HepG2 (cell line): ENCODE results near the gene LIMK2. TPM values are rescaled to one million over a fixed set of nuclear protein-coding genes. Genes with fewer than 3 reads are reported as not detected.
A peak's percentile ranks its signal among the peaks of the same experiment; 100 is the strongest.

Source experiments
- ATAC-seq: fragments of 200-7000 bp; cut with Tn5 transposase; 3 replicates; pipeline ENCODE4 v1.9.1; 2020; ENCODE audit warnings: mild to moderate bottlenecking, moderate library complexity
- BruUV-seq: library from RNA; stranded (reverse); fragments of 400-500 nt; replicated peaks from 2 replicates; lab custom pipeline; 2021; lab: Mats Ljungman, UMichigan
- CTCF ChIA-PET: fragments of 300-600 bp; formaldehyde crosslinking; extraction: SDS; loops from one replicate; lab custom pipeline; 2021; ENCODE audit warnings: low total read pairs, inconsistent platforms, low intra/inter-chr PET ratio; lab: Yijun Ruan, JAX
- POLR2A ChIA-PET: fragments of 350-600 bp; sonication (Branson Sonifier 250); formaldehyde crosslinking; loops from one replicate; lab custom pipeline; 2020; ENCODE audit warnings: antibody characterized with exemption, inconsistent platforms; lab: Yijun Ruan, JAX
- DNase-seq: peaks from one replicate; pipeline ENCODE4 v3.0.0-alpha.2; 2015; ENCODE audit warnings: low spot score
- FAIRE-seq: peaks from 3 replicates; lab custom pipeline; 2011; peaks lifted over from hg19 to GRCh38; lab: Jason Lieb, UNC
- H2AFZ ChIP-seq: one replicate; pipeline ENCODE4 v1.6.1; 2011; ENCODE audit warnings: low read length, inconsistent platforms
- H3K27ac ChIP-seq: fragments of 300-600 bp; 3 replicates; pipeline ENCODE4 v1.8.0; 2011; ENCODE audit warnings: mixed run types, mild to moderate bottlenecking, mixed read lengths, low read length, inconsistent platforms; ENCODE audit not compliant: insufficient read depth; ENCODE audit errors: extremely low read length
- H3K27me3 ChIP-seq, 2 experiments: fragments of 200-600 bp in 1 of 2; 2 replicates in 1 of 2; 3 replicates in 1 of 2; pipeline versions ENCODE4 v1.6.0 to v1.8.0; 2011; ENCODE audit warnings: low read length in 2 of 2, mild to moderate bottlenecking in 2 of 2, moderate library complexity in 2 of 2, inconsistent platforms in 1 of 2; ENCODE audit not compliant: insufficient read depth in 2 of 2, control insufficient read depth in 1 of 2
- H3K36me3 ChIP-seq, 2 experiments: fragments of 200-600 bp in 1 of 2; replicated peaks in 1 of 2; 2 replicates in 1 of 2; 3 replicates in 1 of 2; pipeline versions ENCODE4 v1.5.1 to v1.8.0; 2011; ENCODE audit warnings: low read length in 2 of 2, inconsistent platforms in 1 of 2; ENCODE audit not compliant: insufficient read depth in 2 of 2, control insufficient read depth in 1 of 2
- H3K4me1 ChIP-seq: 2 replicates; pipeline ENCODE4 v1.5.1; 2012; ENCODE audit warnings: low read length, inconsistent platforms; ENCODE audit not compliant: insufficient read depth
- H3K4me2 ChIP-seq: 2 replicates; pipeline ENCODE4 v1.6.0; 2011; ENCODE audit warnings: low read depth, low read length, inconsistent platforms
- H3K4me3 ChIP-seq, 3 experiments: fragments of 200-600 bp in 1 of 3; sonication (generic), shearing (Covaris generic) in 1 of 3; replicated peaks in 1 of 3; 2 replicates each; pipeline ENCODE4 v1.5.1; 2011 to 2016; ENCODE audit warnings: low read length in 3 of 3, inconsistent platforms in 2 of 3, low read depth in 2 of 3, mild to moderate bottlenecking in 2 of 3, control low read depth in 1 of 3, mixed read lengths in 1 of 3; ENCODE audit not compliant: insufficient read depth in 1 of 3
- H3K79me2 ChIP-seq: one replicate; pipeline ENCODE4 v1.6.1; 2011; ENCODE audit warnings: low read length, inconsistent platforms; ENCODE audit not compliant: insufficient read depth
- H3K9ac ChIP-seq: 2 replicates; pipeline ENCODE4 v1.6.0; 2011; ENCODE audit warnings: mild to moderate bottlenecking, low read depth, low read length, inconsistent platforms; ENCODE audit not compliant: insufficient read depth
- H3K9me3 ChIP-seq: 2 replicates; pipeline ENCODE4 v1.5.1; 2012; ENCODE audit warnings: mild to moderate bottlenecking, low read length
- H4K20me1 ChIP-seq: 2 replicates; pipeline ENCODE4 v1.6.0; 2011; ENCODE audit warnings: inconsistent platforms, mild to moderate bottlenecking, low read length, moderate library complexity; ENCODE audit not compliant: insufficient read depth
- ARNT2 ChIP-seq: sonication (generic); formaldehyde crosslinking; IDR thresholded peaks from 2 replicates; pipeline ENCODE4 v1.8.0; 2022; ENCODE audit warnings: mild to moderate bottlenecking, low read depth, missing genetic modification reagents, moderate library complexity
- FOSL2 ChIP-seq: sonication (generic); formaldehyde crosslinking; IDR thresholded peaks from 2 replicates; pipeline ENCODE4 v1.4.0; 2020; ENCODE audit warnings: missing genetic modification reagents
- HNF4G ChIP-seq, 2 experiments: sonication (generic) in 1 of 2; formaldehyde crosslinking in 1 of 2; IDR thresholded peaks; 2 replicates each; pipeline versions ENCODE4 v1.4.0 to v1.6.1; 2011 to 2020; ENCODE audit warnings: borderline replicate concordance in 2 of 2, low read depth in 2 of 2, mild to moderate bottlenecking in 2 of 2, low read length in 1 of 2, missing genetic modification reagents in 1 of 2, moderate library complexity in 1 of 2
- NFE2L1 ChIP-seq: sonication (generic); formaldehyde crosslinking; IDR thresholded peaks from 2 replicates; pipeline ENCODE4 v1.4.0; 2020; ENCODE audit warnings: missing genetic modification reagents, mild to moderate bottlenecking, borderline replicate concordance
- NR2F1 ChIP-seq, 2 experiments: fragments of 450-650 bp in 1 of 2; formaldehyde crosslinking in 1 of 2; IDR thresholded peaks; 2 replicates each; pipeline versions ENCODE4 v1.5.0 to v1.6.1; 2016 to 2020; ENCODE audit warnings: mild to moderate bottlenecking in 1 of 2, missing compliant biosample characterization in 1 of 2, missing genetic modification reagents in 1 of 2, moderate library complexity in 1 of 2
- PRPF4 ChIP-seq: fragments of 200-400 bp; formaldehyde crosslinking; IDR thresholded peaks from 2 replicates; pipeline ENCODE4 v1.6.1; 2016; ENCODE audit warnings: low read length, low read depth; ENCODE audit not compliant: poor library complexity, severe bottlenecking
- TBX3 ChIP-seq: fragments of 450-650 bp; IDR thresholded peaks from 2 replicates; pipeline ENCODE4 v1.6.1; 2017; ENCODE audit warnings: antibody characterized with exemption, mild to moderate bottlenecking, inconsistent platforms, borderline replicate concordance
- TCF7L2 ChIP-seq: IDR thresholded peaks from 2 replicates; pipeline ENCODE4 v1.6.1; 2011; ENCODE audit warnings: mild to moderate bottlenecking, low read depth, low read length, moderate library complexity
- TOPORS ChIP-seq: sonication (generic); formaldehyde crosslinking; IDR thresholded peaks from 2 replicates; pipeline ENCODE4 v1.8.0; 2023; ENCODE audit warnings: mild to moderate bottlenecking, missing genetic modification reagents
- ZNF382 ChIP-seq: sonication (generic); formaldehyde crosslinking; IDR thresholded peaks from 2 replicates; pipeline ENCODE4 v1.5.0; 2020; ENCODE audit warnings: missing genetic modification reagents, mild to moderate bottlenecking, borderline replicate concordance
- ZNF446 ChIP-seq: sonication (generic); formaldehyde crosslinking; IDR thresholded peaks from 2 replicates; pipeline ENCODE4 v1.5.0; 2020; ENCODE audit warnings: mild to moderate bottlenecking, missing genetic modification reagents
- ZNF746 ChIP-seq: sonication (generic); formaldehyde crosslinking; IDR thresholded peaks from 2 replicates; pipeline ENCODE4 v1.8.0; 2022; ENCODE audit warnings: mild to moderate bottlenecking, missing genetic modification reagents
- ZNF841 ChIP-seq: sonication (generic); formaldehyde crosslinking; IDR thresholded peaks from 2 replicates; pipeline ENCODE4 v1.8.1; 2023; ENCODE audit warnings: missing genetic modification reagents, borderline replicate concordance
- WGBS: methylation state at CpG from one replicate; pipeline ENCODE4 v1.1.6; 2017; ENCODE audit warnings: low lambda C conversion rate; 5-methylcytosine and 5-hydroxymethylcytosine counted together
- in situ Hi-C: cut with HindIII; loops from 2 replicates; pipeline ENCODE4 v1.10.0; 2017; ENCODE audit warnings: low pct_unique_long_range_greater_than_20kb; ENCODE audit not compliant: extremely low pct_ligation_motif_present
- intact Hi-C: fragments of 100-400 bp; cut with micrococcal nuclease; formaldehyde crosslinking; loops from one replicate; pipeline ENCODE4 v1.10.0; 2022; ENCODE audit not compliant: unreplicated experiment
- polyA plus RNA-seq, 8 experiments: library from polyadenylated mRNA; depleted of rRNA in 3 of 8; stranded (reverse) in 7 of 8; unstranded in 1 of 8; fragments of >200 nt; fragmentation: Illumina TruSeq in 4 of 8; extraction: Trizol in 4 of 8; gene quantifications; 2 replicates each; pipeline versions ENCODE4 v1.2.1 to v1.2.3, GENCODE V29; 2011 to 2016; ENCODE audit warnings: low read depth in 4 of 8, missing spikeins in 1 of 8, mixed read lengths in 1 of 8; ENCODE audit not compliant: insufficient read depth in 1 of 8
- total RNA-seq, 5 experiments: library from RNA; depleted of rRNA; stranded (reverse); fragments of >200 nt; fragmentation: Illumina TruSeq; extraction: Trizol; gene quantifications; 2 replicates each; pipeline ENCODE4 v1.2.3, GENCODE V29; 2016; ENCODE audit warnings: low read depth in 1 of 5
- TF ChIP-seq, protein P1 (sequence below): IDR thresholded peaks from 2 replicates; pipeline ENCODE4 v1.6.1; 2016; ENCODE audit warnings: mild to moderate bottlenecking
- TF ChIP-seq, protein P2 (sequence below): sonication (generic); formaldehyde crosslinking; IDR thresholded peaks from 2 replicates; pipeline ENCODE4 v1.4.0; 2020; ENCODE audit warnings: missing genetic modification reagents, borderline replicate concordance

LIMK2 gene
- total and polyA plus RNA-seq, 2 of the 13 experiments (the other 11 are each of a cell fraction or from before 2014, with no cell fraction given), result 20.9 to 29.8 TPM

DNA sequence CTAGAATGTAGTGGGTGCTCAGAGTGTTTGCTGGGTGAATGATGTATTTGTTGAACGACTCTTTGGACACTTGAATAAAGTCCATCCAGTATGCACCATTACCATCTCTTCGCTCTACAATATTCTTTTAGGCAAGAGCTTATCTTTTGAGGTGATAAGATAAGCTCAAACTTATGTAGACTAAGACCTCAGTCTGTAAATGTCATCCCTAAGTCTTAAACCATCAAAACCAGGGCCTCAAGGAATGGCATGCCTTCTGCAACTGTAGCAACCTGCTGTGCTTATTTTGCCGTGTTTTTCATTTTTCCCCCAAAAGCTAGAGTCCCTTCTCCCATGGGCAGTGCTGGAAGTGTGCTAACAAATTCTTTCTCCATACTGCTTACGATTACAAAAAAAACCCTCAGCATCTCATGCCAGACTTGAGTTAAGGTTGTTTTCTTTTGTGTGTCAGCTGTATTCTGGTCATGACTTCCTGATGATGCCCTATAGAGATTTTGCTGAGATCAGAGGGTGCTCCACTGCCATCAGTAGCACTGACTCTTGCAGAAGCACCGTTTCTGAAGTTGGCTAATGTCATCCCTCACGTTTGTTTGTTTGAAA, 27.8 kb downstream of the LIMK2 start:
- ATAC-seq, result no peak
- no peak overlapping the region for H2AFZ ChIP-seq
- no peak overlapping the region for H3K4me3 ChIP-seq
- ChIA-PET CTCF (no interaction called here), POLR2A (interaction anchor here (0.9 kb wide), 1 partner anchor 10 kb away, joined by 4 read pairs; no protein-coding TSS in a partner anchor)
- H3K27me3 ChIP-seq, result no peaks in the 10 kb centered on the region
- H3K79me2 ChIP-seq, result peaks cover 54% of the 10 kb centered on the region
- H3K36me3 ChIP-seq, result peaks cover 17 to 67% of the 10 kb centered on the region in 2 experiments
- no TSS peak for BruUV-seq
- no peak for DNase-seq
- in situ Hi-C loops, result no loop called here
- H3K4me1 ChIP-seq, result peaks cover 36% of the 10 kb centered on the region
- H3K4me2 ChIP-seq, result no peak overlapping the region
- FAIRE-seq, result no peak
- H3K9ac ChIP-seq, result no peak overlapping the region
- H3K27ac ChIP-seq, result no peak overlapping the region
- WGBS, result 85% methylated on average over 6 of the region's 6 CpGs
- H4K20me1 ChIP-seq, result peaks cover 34% of the 10 kb centered on the region; the same call in 1 of the 2 replicates
- intact Hi-C loops, result no loop called here
- no peaks in the 10 kb centered on the region for H3K9me3 ChIP-seq
- TF ChIP-seq ZNF746 (CRISPR knock-in tag) (no peak), ZNF382 (CRISPR knock-in tag) (no peak), ZNF841 (CRISPR knock-in tag) (no peak)

DNA sequence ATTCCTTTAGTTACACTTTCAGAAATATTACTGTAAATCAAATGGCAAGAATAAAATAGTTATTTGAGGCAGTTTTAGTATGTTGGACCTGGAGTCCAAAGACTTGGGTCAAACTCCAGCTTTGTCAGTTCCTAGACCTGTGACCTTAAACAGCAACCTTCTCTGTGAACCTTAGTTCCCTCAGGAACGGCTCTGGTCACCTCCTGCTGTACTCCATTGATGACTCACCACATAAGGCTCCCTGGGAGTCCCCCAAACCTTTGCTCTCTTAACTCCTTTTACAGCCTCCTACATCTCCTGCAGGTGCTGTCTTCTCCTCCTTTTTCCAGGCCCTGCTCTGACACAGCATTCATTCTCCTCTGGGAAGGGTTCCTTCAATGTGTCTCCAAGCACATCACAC, 29.1 kb downstream of the LIMK2 start:
- in situ Hi-C loops, result no loop called here
- Histone ChIP-seq H3K9me3 (no peaks in the 10 kb centered on the region), H3K4me2 (no peak overlapping the region), H3K36me3 (peaks cover 10 to 56% of the 10 kb centered on the region in 2 experiments), H4K20me1 (peaks cover 36% of the 10 kb centered on the region; the same call in 1 of the 2 replicates), H3K4me1 (peaks cover 36% of the 10 kb centered on the region), H3K27ac (no peak overlapping the region), H3K79me2 (peaks cover 48% of the 10 kb centered on the region), H3K27me3 (no peaks in the 10 kb centered on the region), H2AFZ (no peak overlapping the region), H3K9ac (no peak overlapping the region), H3K4me3 (no peak overlapping the region)
- CTCF ChIA-PET, result no interaction called here
- BruUV-seq, result no TSS peak
- no peak; the same call in 2 of the 3 replicates for ATAC-seq
- POLR2A ChIA-PET, result no interaction called here
- DNase-seq, result peak; percentile 19
- intact Hi-C loops, result no loop called here
- WGBS, result 10% methylated on average over 1 of the region's 1 CpG
- peak; percentile 4 for FAIRE-seq
- no peak for TF ChIP-seq NFE2L1
- no peak for TF ChIP-seq ARNT2 (CRISPR knock-in tag)
- no peak for TF ChIP-seq TCF7L2
- no peak for TF ChIP-seq TOPORS (CRISPR knock-in tag)
- TF ChIP-seq NR2F1 (CRISPR knock-in tag; IDR thresholded peaks at IDR 0.05), result 0 out of 4 replicates have a peak, but pooled peaks of 1 of the 2 experiments have one; percentile 17
- TF ChIP-seq ZNF446 (CRISPR knock-in tag), result no peak
- no peak for TF ChIP-seq TBX3
- TF ChIP-seq, protein P1, sequence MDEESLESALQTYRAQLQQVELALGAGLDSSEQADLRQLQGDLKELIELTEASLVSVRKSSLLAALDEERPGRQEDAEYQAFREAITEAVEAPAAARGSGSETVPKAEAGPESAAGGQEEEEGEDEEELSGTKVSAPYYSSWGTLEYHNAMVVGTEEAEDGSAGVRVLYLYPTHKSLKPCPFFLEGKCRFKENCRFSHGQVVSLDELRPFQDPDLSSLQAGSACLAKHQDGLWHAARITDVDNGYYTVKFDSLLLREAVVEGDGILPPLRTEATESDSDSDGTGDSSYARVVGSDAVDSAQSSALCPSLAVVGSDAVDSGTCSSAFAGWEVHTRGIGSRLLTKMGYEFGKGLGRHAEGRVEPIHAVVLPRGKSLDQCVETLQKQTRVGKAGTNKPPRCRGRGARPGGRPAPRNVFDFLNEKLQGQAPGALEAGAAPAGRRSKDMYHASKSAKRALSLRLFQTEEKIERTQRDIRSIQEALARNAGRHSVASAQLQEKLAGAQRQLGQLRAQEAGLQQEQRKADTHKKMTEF (CRISPR knock-in tag), result no peak
- TF ChIP-seq, protein P2, sequence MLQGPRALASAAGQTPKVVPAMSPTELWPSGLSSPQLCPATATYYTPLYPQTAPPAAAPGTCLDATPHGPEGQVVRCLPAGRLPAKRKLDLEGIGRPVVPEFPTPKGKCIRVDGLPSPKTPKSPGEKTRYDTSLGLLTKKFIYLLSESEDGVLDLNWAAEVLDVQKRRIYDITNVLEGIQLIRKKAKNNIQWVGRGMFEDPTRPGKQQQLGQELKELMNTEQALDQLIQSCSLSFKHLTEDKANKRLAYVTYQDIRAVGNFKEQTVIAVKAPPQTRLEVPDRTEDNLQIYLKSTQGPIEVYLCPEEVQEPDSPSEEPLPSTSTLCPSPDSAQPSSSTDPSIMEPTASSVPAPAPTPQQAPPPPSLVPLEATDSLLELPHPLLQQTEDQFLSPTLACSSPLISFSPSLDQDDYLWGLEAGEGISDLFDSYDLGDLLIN (CRISPR knock-in tag), result no peak
- TF ChIP-seq PRPF4, result no peak
- peak; percentile 21; the same call in 1 of the 2 replicates for TF ChIP-seq HNF4G (IDR thresholded peaks at IDR 0.05; ENCODE audit: borderline replicate concordance, low read depth, low read length)
- TF ChIP-seq HNF4G (CRISPR knock-in tag; IDR thresholded peaks at IDR 0.05; ENCODE audit: borderline replicate concordance, low read depth), result no peak
- TF ChIP-seq FOSL2 (CRISPR knock-in tag), result peak; percentile 78
